Endothelial cell of umbilical vein (primary cell): ENCODE measurements around the gene RNASE13. TPM values are rescaled to one million over a fixed set of nuclear protein-coding genes. Genes with fewer than 3 reads are reported as not detected.

ENCODE experiments used
- BruUV-seq: library from RNA; stranded (reverse); fragments of 400-500 nt; replicated peaks from 2 replicates; lab custom pipeline; 2021; lab: Mats Ljungman, UMichigan
- CTCF ChIA-PET: fragments of 300-600, 350-600 bp; sonication (Branson Sonifier 250); formaldehyde crosslinking; loops from one replicate; lab custom pipeline; 2021; ENCODE audit warnings: antibody characterized with exemption, inconsistent platforms; lab: Charles Lee
- POLR2A ChIA-PET: fragments of 300-600, 350-600 bp; sonication (Branson Sonifier 250); formaldehyde crosslinking; loops from one replicate; lab custom pipeline; 2021; ENCODE audit warnings: antibody characterized with exemption, inconsistent platforms; lab: Charles Lee
- DNase-seq: peaks from one replicate; pipeline ENCODE4 v3.0.0-alpha.2; 2011; ENCODE audit warnings: low read depth, low spot score
- FAIRE-seq: peaks from 2 replicates; lab custom pipeline; 2011; peaks lifted over from hg19 to GRCh38; lab: Jason Lieb, UNC
- H2AFZ ChIP-seq: 2 replicates; pipeline ENCODE4 v1.6.0; 2012; ENCODE audit warnings: low read depth, low read length, control low read depth, inconsistent platforms
- H3K27ac ChIP-seq: 2 replicates; pipeline ENCODE4 v1.5.1; 2011; ENCODE audit warnings: low read depth, mild to moderate bottlenecking, control low read depth, low read length, moderate library complexity; ENCODE audit not compliant: insufficient read depth
- H3K27me3 ChIP-seq, 2 experiments: 2 replicates each; pipeline versions ENCODE4 v1.6.0 to v1.6.1; 2011; ENCODE audit warnings: low read length in 2 of 2, mixed read lengths in 1 of 2; ENCODE audit not compliant: control insufficient read depth in 2 of 2, insufficient read depth in 2 of 2
- H3K36me3 ChIP-seq, 2 experiments: 2 replicates in 1 of 2; 3 replicates in 1 of 2; pipeline ENCODE4 v1.5.1; 2011; ENCODE audit warnings: low read length in 2 of 2, mild to moderate bottlenecking in 1 of 2, moderate library complexity in 1 of 2; ENCODE audit not compliant: control insufficient read depth in 2 of 2, insufficient read depth in 2 of 2; ENCODE audit errors: extremely low read depth in 1 of 2
- H3K4me1 ChIP-seq: 3 replicates; pipeline ENCODE4 v1.5.1; 2011; ENCODE audit warnings: mild to moderate bottlenecking, low read length; ENCODE audit not compliant: control insufficient read depth, insufficient read depth; ENCODE audit errors: extremely low read depth
- H3K4me2 ChIP-seq: 2 replicates; pipeline ENCODE4 v1.6.1; 2011; ENCODE audit warnings: low read length, control low read depth, mixed read lengths; ENCODE audit not compliant: insufficient read depth
- H3K4me3 ChIP-seq, 3 experiments: fragments of 200-600 bp in 1 of 3; sonication (generic), shearing (Covaris generic) in 1 of 3; replicated peaks in 1 of 3; 2 replicates each; pipeline ENCODE4 v1.5.1; 2011 to 2016; ENCODE audit warnings: control low read depth in 3 of 3, low read length in 3 of 3, mild to moderate bottlenecking in 2 of 3, inconsistent platforms in 1 of 3, low read depth in 1 of 3, moderate library complexity in 1 of 3; ENCODE audit not compliant: insufficient read depth in 1 of 3
- H3K79me2 ChIP-seq: 2 replicates; pipeline ENCODE4 v1.6.0; 2012; ENCODE audit warnings: low read length, inconsistent platforms; ENCODE audit not compliant: control insufficient read depth, insufficient read depth
- H3K9ac ChIP-seq: replicated peaks from 2 replicates; pipeline ENCODE3; 2011; ENCODE audit warnings: low read length, control low read depth; ENCODE audit not compliant: insufficient read depth; ENCODE audit errors: extremely low read depth
- H3K9me1 ChIP-seq: replicated peaks from 3 replicates; pipeline ENCODE4 v1.6.0; 2011; ENCODE audit warnings: mild to moderate bottlenecking, low read length; ENCODE audit not compliant: control insufficient read depth, insufficient read depth; ENCODE audit errors: extremely low read depth
- H3K9me3 ChIP-seq: replicated peaks from 2 replicates; pipeline ENCODE4 v1.5.1; 2012; ENCODE audit warnings: low read length, inconsistent platforms; ENCODE audit not compliant: control insufficient read depth, insufficient read depth
- H4K20me1 ChIP-seq: replicated peaks from 2 replicates; pipeline ENCODE3; 2011; ENCODE audit warnings: mild to moderate bottlenecking, low read length; ENCODE audit not compliant: control insufficient read depth, insufficient read depth; ENCODE audit errors: extremely low read depth
- EZH2 ChIP-seq: IDR thresholded peaks from 2 replicates; pipeline ENCODE4 v1.6.1; 2012; ENCODE audit warnings: borderline replicate concordance, low read depth, mild to moderate bottlenecking, moderate library complexity, low read length, inconsistent platforms; ENCODE audit not compliant: severe bottlenecking
- FOS ChIP-seq: IDR thresholded peaks from 2 replicates; pipeline ENCODE4 v1.6.1; 2011; ENCODE audit warnings: mild to moderate bottlenecking, low read length, moderate library complexity, borderline replicate concordance; ENCODE audit not compliant: insufficient read depth
- GATA2 ChIP-seq: IDR thresholded peaks from 2 replicates; pipeline ENCODE4 v1.7.0; 2011; ENCODE audit warnings: low read depth, mild to moderate bottlenecking, moderate library complexity, mixed read lengths, low read length; ENCODE audit not compliant: insufficient read length, insufficient read depth
- JUN ChIP-seq: IDR thresholded peaks from 2 replicates; pipeline ENCODE4 v1.6.1; 2011; ENCODE audit warnings: borderline replicate concordance, low read depth; ENCODE audit not compliant: insufficient read length, insufficient read depth
- MYC ChIP-seq: IDR thresholded peaks from one replicate; pipeline ENCODE4 v1.6.1; 2011; ENCODE audit warnings: mild to moderate bottlenecking, low read depth, low read length
- POLR2A ChIP-seq: IDR thresholded peaks from 2 replicates; pipeline ENCODE4 v1.6.1; 2012; ENCODE audit warnings: low read depth, mild to moderate bottlenecking, control low read depth, low read length
- POLR2AphosphoS5 ChIP-seq: IDR thresholded peaks from 2 replicates; pipeline ENCODE4 v1.6.1; 2012; ENCODE audit warnings: low read depth, mild to moderate bottlenecking, control low read depth, low read length, moderate library complexity; ENCODE audit not compliant: insufficient read depth
- dilution Hi-C: fragments of 300-500 bp; cut with MboI; formaldehyde crosslinking; loops from one replicate; pipeline ENCODE4 v1.15.0; 2019; ENCODE audit warnings: low sequenced_read_pairs; ENCODE audit not compliant: extremely low pct_ligation_motif_present
- intact Hi-C: fragments of 100-400 bp; cut with micrococcal nuclease; formaldehyde crosslinking; loops from one replicate; pipeline ENCODE4 v1.10.0; 2022
- polyA plus RNA-seq, 4 experiments: library from polyadenylated mRNA; depleted of rRNA in 3 of 4; stranded (reverse) in 3 of 4; unstranded in 1 of 4; fragments of >200 nt; gene quantifications; 2 replicates each; pipeline versions ENCODE4 v1.2.1 to v1.2.3, GENCODE V29; 2011 to 2012; ENCODE audit warnings: missing spikeins in 1 of 4
- total RNA-seq: library from RNA; stranded (reverse); gene quantifications from 2 replicates; pipeline ENCODE4 v1.2.3, GENCODE V29; 2021
- TF ChIP-seq, protein P1 (sequence below): IDR thresholded peaks from 2 replicates; pipeline ENCODE4 v1.6.1; 2011; ENCODE audit not compliant: insufficient read depth, insufficient read length
- TF ChIP-seq, protein P2 (sequence below), 2 donors: IDR thresholded peaks; 1 replicate in 1 of 2; 2 replicates in 1 of 2; pipeline ENCODE4 v1.5.1; 2011; ENCODE audit warnings: low read length in 2 of 2, mild to moderate bottlenecking in 2 of 2, moderate library complexity in 2 of 2, control low read depth in 1 of 2, inconsistent platforms in 1 of 2, low read depth in 1 of 2; ENCODE audit not compliant: insufficient read depth in 1 of 2; ENCODE audit errors: extremely low read depth in 1 of 2

RNASE13 gene
- total and polyA plus RNA-seq, 2 donors (not counting 3 experiments of a cell fraction or from before 2014, with no cell fraction given): not detected

DNA sequence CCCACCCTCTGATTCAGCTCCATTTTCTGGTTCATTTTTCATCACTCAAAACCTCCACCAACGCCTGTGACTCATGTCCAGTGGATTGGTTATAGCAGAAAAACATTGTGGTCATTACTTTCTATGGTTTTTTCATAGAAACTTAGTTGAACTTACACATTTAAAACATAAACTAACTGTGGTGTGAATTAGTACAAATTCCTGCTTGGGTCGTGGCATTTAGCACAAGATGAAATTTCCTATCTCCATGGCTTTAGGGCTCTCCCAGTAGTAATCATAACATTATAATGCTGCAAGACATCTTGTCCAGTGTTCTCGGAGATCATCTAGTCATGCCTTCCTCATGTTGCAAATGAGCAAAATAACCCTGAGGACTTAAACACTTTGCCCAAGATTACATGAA, 14.7 kb upstream of the RNASE13 start:
- intact Hi-C loops (no loop called here), dilution Hi-C loops (no loop called here)
- H3K79me2 ChIP-seq: no peaks in the 10 kb centered on the region
- no peaks in the 10 kb centered on the region for H3K9me1 ChIP-seq
- no peaks in the 10 kb centered on the region for H3K4me1 ChIP-seq
- DNase-seq (no peak), FAIRE-seq (no peak)
- TF ChIP-seq FOS: no peak
- TF ChIP-seq MYC: no peak
- BruUV-seq: no TSS peak
- H3K27ac ChIP-seq: no peak overlapping the region
- H3K36me3 ChIP-seq: no peaks in the 10 kb centered on the region
- no peak overlapping the region for H3K9ac ChIP-seq
- no peaks in the 10 kb centered on the region for H4K20me1 ChIP-seq
- H3K4me2 ChIP-seq: no peak overlapping the region
- H3K9me3 ChIP-seq: no peaks in the 10 kb centered on the region
- peaks cover 24 to 25% of the 10 kb centered on the region in 2 experiments for H3K27me3 ChIP-seq
- no peak overlapping the region for H2AFZ ChIP-seq
- ChIA-PET CTCF (interaction anchor here (1.1 to 3.3 kb wide), 2 partner anchors 34 to 55 kb away, joined by 3 to 19 read pairs; no protein-coding TSS in a partner anchor), POLR2A (no interaction called here)
- no peak overlapping the region for H3K4me3 ChIP-seq

DNA sequence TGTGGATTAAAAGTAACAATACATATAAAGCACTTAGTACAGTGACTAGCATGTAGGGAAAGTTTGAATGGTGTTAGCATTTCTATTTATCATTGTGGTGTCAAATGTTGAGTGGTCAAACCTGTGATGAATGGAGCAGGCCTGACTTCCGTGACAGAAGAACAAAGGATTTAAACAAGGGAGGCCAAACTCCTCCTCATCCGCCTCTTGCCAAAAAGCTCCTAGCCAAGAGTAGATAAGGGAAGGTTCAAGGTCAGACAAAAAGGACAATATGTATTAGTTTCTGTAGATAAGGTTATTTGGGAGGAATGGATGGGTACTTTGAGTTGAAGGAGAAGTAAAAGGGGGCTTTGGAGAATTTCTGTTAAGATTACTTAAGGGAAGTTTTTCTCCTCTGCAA, 14.0 kb upstream of the RNASE13 start:
- Histone ChIP-seq H3K4me2 (no peak overlapping the region), H3K79me2 (no peaks in the 10 kb centered on the region), H3K9me3 (no peaks in the 10 kb centered on the region), H3K4me3 (no peak overlapping the region), H2AFZ (no peak overlapping the region), H3K9me1 (no peaks in the 10 kb centered on the region), H4K20me1 (no peaks in the 10 kb centered on the region), H3K36me3 (no peaks in the 10 kb centered on the region), H3K4me1 (no peaks in the 10 kb centered on the region), H3K9ac (no peak overlapping the region), H3K27me3 (peaks cover 23 to 24% of the 10 kb centered on the region in 2 experiments), H3K27ac (no peak overlapping the region)
- ChIA-PET CTCF (interaction anchor here (1.1 to 3.3 kb wide), 4 partner anchors 18 to 56 kb away, joined by 3 to 19 read pairs (median 7); no protein-coding TSS in a partner anchor), POLR2A (no interaction called here)
- DNase-seq (no peak), FAIRE-seq (no peak)
- dilution Hi-C loops: no loop called here
- no TSS peak for BruUV-seq
- intact Hi-C loops: no loop called here
- TF ChIP-seq FOS: no peak
- no peak for TF ChIP-seq POLR2A
- no peak for TF ChIP-seq EZH2
- no peak for TF ChIP-seq GATA2
- TF ChIP-seq, protein P1, sequence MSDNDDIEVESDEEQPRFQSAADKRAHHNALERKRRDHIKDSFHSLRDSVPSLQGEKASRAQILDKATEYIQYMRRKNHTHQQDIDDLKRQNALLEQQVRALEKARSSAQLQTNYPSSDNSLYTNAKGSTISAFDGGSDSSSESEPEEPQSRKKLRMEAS: no peak
- no peak for TF ChIP-seq POLR2AphosphoS5
- TF ChIP-seq, protein P2, sequence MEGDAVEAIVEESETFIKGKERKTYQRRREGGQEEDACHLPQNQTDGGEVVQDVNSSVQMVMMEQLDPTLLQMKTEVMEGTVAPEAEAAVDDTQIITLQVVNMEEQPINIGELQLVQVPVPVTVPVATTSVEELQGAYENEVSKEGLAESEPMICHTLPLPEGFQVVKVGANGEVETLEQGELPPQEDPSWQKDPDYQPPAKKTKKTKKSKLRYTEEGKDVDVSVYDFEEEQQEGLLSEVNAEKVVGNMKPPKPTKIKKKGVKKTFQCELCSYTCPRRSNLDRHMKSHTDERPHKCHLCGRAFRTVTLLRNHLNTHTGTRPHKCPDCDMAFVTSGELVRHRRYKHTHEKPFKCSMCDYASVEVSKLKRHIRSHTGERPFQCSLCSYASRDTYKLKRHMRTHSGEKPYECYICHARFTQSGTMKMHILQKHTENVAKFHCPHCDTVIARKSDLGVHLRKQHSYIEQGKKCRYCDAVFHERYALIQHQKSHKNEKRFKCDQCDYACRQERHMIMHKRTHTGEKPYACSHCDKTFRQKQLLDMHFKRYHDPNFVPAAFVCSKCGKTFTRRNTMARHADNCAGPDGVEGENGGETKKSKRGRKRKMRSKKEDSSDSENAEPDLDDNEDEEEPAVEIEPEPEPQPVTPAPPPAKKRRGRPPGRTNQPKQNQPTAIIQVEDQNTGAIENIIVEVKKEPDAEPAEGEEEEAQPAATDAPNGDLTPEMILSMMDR (IDR thresholded peaks at IDR 0.05; ENCODE audit: extremely low read depth in 1 of 2, insufficient read depth in 1 of 2, low read depth in 1 of 2, low read length in 2 of 2): no peak
- TF ChIP-seq MYC: no peak
- no peak for TF ChIP-seq JUN
